Stimulated activated CD8-positive, alpha-beta memory T cell treated with anti-CD3 and anti-CD28 coated beads, Interleukin-15, amount 100 ng/mL, for 4 hours (primary cell): Measurements from ENCODE around the gene SPNS2.

ENCODE experiments used
- DNase-seq, 2 donors: peaks; one replicate each; pipeline ENCODE4 v3.0.0-alpha.2; 2020; ENCODE audit warnings: low read depth in 2 of 2

Gene SPNS2

DNA sequence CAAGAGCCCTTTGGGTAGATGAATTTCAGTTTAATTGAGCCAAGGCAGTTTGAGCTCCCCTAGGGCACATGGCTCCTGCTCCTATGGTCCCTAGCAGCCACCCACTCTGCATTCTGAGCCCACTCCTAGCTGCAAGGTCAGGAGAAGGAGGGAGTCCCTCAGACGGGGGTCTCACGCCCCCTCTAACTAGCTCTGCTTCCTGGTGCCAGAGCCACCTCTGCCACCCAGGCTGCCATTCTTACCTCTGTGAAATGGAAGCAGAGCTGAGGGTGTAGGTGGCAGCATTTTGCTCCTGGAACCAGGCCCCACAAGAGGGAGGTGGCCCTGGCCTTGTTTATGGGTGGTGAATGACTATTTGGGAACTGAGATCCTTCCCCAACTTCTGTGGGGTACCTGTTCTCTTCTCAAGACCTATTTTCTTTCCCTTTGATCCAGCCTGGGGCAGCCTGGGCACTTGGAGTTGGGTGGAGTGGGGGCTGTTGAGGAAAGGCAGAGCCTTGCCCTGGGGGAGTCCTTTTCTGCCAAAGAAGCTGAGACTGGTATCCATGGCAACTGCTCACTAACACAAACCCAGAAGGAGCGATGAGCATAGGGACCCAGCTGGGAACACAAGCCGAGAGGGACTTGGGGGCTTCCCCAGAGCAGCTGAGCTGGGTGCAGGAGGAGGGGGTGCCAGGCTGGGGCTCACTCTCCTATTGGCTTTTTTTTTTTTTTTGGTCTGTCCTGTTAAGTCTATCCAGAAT lies 4.8 kb downstream of the SPNS2 start:
- no peak for DNase-seq

DNA sequence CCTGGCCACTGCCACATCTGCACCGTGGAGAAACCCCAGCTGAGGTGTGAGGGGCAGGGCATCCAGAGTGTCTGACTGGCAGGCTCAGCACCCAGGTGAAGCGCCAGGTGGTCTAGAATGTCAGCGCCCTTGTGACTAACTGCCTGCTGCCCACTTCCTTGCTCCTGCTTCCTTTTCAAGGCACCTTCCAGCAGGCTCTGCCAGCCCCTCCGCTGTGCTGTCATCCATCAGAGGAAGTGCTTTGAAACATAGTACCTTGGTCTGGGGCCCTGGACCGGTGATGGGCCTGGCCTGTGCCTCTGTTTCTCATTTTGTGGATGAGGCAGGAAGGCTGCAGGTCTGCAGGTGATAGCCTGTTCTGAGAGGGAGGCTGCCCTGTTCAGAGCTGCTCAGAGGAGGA lies 5.5 kb downstream of the SPNS2 start:
- DNase-seq, result no peak

DNA sequence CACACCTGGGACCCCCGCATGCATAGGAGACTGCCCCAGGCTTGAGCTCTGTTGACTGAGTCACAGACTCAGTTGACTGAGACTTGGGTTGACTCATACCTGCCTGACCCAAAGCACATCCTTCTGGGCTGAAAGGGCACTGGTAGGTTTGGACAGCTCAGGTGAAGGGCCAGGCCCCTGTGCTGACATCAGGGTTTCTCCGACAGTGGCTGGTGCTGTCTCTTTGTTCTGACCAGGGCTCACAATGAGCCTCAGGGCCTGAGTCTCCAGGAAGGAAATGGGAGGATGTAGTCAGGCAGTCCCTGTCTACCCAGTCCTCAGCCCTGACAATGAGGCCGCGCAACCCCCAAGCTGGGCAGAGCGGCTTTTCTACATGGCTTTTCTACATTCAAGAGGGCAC lies 6.5 kb downstream of the SPNS2 start:
- no peak for DNase-seq

DNA sequence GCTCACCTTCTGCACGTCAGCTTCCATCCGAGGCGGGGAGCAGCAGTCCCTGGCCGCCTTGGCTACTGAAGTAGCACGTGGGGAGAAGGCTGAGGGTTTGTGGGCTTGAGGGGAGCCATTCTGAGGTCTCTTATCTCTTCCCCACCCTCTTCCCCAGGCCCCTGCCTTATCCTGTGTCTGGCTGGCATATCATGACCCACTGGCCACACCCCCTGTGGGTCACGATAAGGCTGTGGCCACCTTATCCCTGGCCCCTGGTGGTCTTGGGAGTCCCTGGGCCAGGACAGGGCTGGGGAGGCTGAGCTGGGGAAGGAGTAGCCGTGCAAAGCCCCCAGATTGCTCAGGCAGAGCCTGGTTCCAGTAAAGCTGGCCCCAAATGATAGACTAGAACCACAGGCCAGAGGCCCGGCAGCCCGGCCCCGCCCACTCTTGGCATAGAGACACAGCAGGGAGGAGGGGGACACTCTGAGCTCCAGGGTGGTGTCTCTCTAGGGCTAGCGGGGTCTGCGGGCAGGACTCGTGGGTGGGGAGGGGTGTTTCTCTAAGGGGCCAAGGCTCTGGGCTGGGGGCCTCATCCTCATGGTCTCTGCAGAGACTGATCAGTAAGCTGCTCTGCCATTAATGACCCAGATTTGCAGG lies 7.6 kb downstream of the SPNS2 start:
- no peak for DNase-seq

DNA sequence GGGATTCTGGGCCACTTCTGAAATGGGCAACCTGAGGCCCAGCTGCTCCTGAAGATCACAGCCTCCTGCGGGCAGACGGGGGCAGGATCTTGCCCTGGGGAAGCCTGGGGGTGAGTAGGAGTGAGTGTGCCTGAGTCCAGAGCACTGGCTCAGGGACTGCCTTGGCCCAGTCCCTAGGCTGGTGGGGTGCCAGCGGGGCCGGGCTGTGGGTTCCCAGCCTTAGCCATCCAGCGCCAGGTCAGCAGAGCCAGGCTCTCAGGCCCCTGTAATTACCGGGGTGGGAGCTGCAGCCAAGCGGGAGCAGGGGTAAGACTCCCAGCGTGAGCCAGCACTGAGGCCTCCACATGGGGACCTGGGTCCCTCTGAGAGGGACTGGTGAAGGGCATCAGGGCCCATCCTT lies 8.2 kb downstream of the SPNS2 start:
- no peak for DNase-seq

DNA sequence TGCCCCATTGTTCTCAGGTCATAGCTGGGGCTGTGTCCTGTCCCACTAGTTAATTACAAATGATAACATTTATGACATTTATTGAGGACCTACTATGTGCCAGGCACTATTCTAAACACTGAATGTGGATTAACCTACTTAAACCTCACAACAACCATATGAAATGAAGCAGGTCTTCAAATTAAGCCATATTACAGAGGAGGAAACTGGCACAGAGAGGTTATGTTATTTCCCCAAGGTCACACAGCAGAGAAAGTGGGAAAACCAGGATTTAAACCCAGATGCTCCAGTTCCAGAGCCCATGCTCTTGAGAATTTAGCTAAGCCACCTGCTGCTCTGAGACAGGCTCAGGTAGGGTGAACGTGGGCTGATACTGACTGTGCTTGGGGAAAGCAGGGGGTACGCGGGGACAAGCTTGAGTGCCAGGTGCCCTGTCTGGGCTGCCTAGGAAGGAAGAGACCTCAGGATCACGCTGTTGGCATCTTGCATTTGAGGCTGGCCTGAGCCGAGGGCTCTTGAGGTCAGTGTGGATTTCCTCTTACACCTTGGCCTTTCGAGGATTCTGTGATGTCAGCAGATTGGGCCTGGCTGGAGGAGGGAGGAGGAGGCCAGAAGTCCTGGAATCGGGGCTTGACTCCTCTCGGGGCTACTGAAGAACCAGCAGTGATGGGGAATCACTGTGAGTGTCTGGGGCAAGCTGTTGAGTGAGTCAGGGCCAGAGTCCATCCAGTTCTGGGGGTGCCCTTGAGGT lies 8.9 kb downstream of the SPNS2 start:
- DNase-seq, result no peak

DNA sequence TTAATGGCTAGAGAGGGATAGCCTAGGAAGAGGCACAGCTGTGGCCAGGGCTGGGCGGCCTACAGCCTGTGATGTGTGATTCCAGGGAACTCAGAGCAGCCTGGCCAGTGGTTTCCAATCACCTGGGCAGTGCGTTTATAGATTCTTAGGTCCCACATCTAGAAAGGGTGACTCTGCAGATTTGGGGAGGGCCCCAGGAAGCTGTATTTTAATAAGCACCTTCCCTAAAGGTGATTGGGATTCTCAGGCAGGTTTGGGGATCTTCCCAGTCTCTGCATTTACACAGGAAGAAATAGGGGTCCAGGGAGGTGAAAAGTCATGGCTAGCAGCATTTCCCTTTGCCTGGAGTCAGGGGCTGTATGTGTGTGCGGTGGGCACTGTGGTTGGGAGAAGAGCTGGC lies 9.5 kb downstream of the SPNS2 start:
- no peak for DNase-seq

DNA sequence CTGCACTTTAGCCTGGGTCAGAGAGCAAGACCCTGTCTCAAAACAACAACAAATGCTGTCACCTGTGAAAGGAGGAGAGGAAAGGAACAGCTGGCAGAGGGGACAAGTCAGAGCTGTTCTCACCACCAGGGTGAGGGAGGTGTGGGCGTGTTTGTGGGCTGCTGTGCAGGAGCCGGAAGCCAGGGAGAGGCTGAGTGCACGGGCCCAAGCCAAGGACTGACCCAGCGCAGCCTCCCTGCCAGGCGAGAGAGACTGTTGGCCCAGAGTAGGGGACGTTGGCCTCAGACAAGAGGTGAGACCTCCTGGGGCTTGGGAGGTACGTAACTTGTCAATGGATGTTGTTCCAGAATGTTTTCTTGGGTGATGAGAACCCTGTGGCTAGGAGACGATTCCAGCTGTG lies 10.7 kb downstream of the SPNS2 start:
- no peak for DNase-seq

DNA sequence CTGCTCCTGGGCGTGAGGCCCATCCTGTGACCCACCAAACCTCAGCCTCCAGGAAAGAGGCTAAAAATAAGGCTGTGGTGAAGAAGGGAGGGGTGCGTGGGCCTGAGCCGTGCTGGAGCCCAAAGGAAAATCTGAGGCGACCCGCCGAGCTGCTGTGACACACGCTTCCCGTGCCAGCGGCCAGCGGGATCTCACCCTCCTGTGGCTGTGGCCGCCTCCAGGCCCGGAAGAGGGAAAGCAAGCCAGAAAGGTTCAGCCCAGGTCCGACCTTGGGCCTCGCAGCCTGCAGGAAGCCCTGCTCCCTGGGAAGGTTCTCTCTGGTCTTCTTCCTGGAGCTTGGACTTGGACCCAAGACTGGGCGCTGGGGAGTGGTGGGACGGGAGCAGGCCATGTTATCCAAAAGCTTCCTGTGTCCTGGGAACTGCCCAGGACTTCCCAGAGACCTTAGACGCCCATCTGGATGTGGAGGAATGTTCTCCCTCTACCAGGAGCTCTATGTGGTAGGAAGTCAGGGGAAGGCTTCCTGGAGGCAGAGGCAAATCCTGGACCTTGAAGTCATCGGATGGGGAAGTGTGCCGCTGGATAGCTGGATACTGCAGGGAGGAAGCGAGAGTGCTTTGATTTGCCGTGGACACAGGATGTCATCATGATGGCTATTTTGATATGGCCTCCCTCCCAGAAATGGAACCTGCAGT lies 11.4 kb downstream of the SPNS2 start:
- DNase-seq, result no peak

DNA sequence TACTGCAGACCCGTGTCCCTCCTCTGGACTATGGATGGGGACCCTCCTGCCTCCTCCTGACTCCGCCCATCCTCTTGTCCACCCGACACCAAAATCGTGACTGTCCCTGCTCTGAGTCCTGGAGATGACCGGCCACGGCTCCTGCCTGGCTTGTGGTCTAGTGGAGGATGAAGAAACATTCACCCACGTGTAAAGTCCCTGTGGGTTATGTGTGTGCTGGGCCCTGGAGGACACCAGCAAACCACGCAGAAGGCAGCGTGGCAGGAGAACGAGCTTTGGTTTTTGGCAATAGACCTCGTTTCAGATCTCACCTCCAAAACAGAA lies 11.9 kb downstream of the SPNS2 start:
- no peak for DNase-seq

DNA sequence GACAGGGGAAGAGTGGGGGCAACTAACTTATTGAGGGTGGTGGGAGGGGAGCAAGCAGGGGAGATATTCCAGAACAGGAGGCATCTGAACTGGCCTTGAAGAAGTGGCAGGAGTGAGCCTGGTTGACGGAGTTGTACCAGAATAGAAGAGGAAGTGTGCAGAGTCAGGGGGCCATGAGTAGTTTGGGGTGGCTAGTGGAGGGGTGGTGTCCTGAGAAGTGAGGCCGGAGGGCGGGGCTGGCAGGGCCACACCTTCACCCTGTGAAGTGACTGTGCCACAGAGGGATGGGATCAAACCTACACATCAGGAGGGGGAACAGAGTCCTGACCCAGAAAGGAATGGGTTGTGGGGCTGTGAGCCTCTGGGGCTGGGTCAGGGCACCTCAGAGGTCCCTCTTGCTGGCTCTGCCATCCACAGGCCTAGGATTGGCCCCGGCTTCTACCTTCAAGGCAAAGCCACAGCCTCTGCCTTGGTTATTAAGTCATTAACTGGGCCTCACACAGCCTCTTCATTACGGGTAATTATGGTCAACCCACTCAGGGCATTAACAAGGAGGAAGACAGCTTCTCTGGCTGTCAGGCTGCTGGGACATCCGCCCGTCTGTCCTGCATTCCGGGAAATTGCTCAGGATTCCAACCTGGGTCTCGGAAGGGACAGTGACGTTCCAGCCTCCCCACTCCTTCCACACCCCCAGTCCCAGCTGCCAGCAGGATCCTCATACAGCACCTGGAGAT lies 12.7 kb downstream of the SPNS2 start:
- DNase-seq, result no peak

DNA sequence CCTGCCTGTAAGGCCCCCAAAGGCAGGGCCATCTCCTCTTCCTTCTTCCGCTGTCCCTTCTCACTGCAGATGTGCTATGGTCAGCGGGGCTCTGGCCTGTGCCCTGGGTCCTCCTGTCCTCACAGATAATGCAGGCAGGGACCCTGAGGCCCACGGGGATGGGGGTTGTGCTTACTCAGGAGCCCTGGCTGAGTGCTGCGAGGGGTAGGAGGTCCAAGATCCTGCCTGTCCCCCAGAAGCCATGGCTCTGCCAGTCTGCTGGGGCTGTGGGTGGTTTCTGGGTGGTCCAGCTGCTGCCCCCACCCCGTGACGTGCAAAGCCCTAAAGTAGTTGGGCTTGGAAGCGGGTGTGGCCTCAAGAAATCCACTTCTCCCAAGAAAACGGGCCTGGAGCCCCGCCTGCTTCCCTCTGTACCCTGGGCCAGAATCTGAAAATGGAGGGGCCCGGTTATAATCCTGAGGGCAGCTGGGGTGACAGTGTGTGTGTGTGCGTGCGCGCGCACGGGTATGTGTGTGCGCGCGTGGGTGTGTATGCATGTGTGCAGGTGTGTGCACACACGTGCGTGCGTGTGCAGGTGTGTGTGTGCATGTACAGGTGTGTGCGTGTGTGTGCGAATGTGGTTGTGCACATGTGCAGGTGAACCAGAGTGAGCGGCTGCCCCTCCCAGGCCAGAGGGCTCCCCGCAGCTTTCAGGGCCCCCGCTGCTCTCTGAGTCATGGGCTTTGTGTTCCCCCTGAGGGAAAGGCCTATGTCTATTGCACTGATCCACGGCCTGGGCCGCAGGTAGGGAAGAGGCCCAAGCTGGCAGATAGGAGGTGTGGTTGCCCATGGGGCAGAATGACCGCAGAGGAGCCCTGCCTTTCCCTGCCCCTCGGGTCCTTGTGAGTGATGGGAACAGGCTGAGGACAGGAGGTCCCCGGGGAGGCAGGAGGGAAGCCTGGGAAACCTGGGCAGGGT lies 13.8 kb downstream of the SPNS2 start:
- no peak for DNase-seq

DNA sequence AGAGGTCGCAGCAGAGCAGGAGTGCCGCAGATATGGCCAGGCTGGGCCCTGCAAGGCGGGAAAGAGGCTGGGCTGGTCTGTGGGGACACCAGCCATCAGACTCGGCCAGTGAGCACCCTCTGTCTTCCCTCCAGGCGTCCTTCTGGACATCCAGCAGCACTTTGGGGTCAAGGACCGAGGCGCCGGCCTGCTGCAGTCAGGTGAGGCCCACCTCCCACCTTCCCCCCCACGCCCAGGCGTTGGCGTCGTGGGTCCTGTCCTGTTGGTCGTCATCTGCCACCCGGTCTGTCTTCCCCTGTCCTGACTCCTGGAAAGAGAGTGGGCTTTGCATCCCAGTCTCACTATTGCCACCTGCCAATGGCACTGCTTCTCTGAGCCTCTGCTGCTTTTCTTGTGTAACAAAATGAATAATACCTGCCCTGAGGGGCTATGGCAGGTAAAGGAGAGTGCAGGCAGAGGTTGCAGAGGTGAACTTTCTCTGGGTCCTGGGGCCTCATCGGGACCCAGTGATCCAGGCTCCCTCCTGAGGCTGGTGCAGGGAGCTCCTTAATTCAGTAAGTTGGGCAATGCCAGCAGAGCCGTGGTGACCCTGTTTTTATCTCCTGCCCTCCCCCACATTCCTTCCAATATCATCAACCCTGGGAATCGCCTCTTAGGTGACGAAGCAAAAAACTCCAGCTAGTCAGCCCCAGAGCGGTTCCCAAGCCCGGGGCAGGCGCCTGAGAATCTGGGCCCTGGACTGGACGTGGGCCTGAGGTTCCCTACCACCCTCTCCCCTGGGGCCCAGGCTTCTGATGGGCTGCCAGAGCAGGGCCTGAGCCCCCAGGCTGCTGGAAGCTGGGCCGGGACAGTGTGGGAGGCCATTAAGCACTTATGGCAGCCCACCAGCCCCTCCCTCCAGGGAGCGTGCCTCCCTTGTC lies 14.7 kb downstream of the SPNS2 start:
- DNase-seq, result no peak

DNA sequence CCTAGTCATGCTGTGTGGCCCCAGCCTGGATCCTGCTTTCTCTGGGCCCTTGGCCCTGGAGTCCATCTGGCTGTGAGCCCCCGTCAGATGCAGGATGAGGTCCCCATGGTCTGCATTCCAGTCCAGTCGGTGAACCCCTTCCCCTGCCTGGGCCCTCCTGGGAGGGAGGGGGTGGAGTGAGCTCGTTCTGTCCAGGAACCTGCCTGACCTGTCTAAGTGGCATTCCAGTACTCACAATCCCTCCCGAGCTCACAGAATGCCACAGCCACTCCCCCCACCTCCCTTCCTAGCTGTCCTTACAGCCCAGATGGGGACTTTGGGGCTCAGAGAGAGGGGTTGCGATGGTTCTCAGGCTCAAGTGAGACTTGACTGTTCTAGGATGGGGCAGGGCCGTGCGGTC lies 15.5 kb downstream of the SPNS2 start:
- DNase-seq, result no peak

DNA sequence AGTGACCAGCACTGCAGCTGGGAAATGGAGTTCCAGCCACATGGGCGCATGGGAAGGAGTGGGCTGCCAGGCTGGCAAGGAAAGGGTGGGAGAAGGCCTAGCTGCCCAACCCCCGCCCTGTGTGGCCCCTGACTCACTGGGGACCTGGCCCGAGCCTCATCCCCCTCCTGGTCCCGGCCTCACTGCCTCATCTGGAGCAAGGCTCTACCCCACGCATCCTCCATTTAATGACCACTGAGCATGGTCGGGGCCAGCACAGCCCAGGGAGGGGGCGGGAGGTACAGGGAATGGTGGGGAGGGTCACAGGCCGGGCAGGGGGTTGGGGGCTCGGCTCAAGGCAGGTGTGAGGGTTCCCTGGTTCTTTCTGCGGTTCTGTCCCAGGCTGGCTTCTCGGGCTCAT lies 16.1 kb downstream of the SPNS2 start:
- DNase-seq, result no peak

DNA sequence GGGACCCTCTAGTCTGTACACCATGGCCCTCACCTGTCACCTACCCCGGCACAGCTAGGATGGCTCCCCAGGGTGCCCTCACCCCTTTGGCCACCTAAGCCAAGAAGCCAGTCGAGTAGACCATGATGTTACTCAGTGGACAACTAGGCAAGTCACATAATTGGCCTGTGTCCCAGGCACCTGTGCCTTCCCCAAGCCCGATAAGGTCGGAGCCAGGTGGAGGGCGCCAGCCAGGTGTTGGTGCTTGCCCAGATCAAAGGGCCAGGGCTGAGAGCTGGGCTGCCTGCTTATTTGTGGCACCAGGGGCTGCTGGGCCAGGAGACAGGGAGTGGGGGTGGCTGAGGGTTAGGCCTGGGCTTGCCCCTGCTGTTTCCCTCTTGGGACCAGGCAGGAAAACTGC lies 16.8 kb downstream of the SPNS2 start:
- DNase-seq, result no peak

DNA sequence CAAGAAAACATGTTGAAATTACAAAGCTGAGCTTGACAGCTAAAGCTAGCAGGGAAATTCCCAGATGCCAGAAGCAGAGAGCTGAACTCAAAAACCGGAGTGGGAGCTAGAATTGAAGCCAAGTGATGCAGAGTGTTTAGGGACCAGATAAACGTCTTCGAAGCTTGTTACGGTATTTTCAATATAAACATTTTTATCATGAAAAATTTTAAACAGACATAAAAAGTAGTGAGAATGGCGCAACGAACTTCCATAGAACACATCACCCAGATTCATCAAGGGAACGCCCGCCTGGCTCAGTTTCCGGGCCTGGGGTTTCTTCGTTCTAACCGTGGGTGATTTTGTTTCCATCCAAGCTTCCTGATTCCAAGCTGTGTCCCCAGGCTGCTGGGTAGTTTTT lies 18.1 kb downstream of the SPNS2 start:
- DNase-seq, result no peak

DNA sequence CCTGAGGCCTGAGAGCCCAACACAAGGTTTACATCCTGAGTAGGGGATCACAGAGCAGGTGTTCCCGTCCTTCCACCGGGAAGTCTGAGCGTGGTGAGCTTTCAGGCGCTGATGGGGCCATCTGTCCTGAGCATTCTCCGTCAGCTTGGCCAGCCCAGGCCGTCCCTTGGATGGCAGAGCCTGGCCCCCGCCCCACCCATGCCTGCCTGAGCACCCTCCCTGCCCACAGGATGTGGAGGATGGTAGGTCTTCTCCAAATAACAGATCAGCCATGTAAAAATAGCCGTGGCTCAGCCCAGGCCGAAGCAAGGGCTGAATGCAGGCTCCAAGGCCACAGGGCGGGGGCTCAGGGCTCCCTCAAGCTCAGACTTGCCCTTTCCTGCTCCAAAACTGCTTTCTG lies 20.2 kb downstream of the SPNS2 start:
- DNase-seq, result no peak

DNA sequence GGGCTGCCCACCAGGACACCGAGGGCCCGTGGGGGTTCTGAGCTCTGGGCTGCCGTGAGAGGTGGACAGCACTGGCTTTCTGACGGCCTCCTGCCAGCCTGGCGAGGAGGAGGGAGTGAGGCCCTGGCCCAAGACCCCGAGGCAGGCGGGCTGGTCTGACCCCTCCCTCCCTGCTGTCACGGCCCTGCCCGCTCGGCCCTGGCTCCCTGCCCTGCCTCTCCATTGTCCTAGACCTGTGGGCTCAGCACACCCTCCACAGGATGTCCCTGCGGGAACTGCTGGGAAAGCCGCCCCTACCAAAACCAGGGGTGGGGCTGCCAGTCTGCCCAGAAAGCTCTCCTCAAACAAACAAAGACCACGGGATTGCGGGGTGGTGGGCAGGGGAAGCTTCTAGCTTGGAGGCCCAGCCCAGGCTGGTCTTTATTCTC lies 20.7 kb downstream of the SPNS2 start:
- DNase-seq, result no peak
